Neural progenitor cell (in vitro differentiated cells): ENCODE results near the gene S100A4.

ENCODE experiments used
- EZH2 ChIP-seq: fragments of 200-600 bp; sonication (generic); IDR thresholded peaks from 2 replicates; pipeline ENCODE4 v1.6.1; 2017; ENCODE audit warnings: antibody characterized with exemption, mild to moderate bottlenecking, moderate library complexity
- TF ChIP-seq, protein P1 (sequence below): fragments of 200-600 bp; sonication (generic); IDR thresholded peaks from 2 replicates; pipeline ENCODE4 v1.5.1; 2017; ENCODE audit warnings: antibody characterized with exemption, mild to moderate bottlenecking

DNA sequence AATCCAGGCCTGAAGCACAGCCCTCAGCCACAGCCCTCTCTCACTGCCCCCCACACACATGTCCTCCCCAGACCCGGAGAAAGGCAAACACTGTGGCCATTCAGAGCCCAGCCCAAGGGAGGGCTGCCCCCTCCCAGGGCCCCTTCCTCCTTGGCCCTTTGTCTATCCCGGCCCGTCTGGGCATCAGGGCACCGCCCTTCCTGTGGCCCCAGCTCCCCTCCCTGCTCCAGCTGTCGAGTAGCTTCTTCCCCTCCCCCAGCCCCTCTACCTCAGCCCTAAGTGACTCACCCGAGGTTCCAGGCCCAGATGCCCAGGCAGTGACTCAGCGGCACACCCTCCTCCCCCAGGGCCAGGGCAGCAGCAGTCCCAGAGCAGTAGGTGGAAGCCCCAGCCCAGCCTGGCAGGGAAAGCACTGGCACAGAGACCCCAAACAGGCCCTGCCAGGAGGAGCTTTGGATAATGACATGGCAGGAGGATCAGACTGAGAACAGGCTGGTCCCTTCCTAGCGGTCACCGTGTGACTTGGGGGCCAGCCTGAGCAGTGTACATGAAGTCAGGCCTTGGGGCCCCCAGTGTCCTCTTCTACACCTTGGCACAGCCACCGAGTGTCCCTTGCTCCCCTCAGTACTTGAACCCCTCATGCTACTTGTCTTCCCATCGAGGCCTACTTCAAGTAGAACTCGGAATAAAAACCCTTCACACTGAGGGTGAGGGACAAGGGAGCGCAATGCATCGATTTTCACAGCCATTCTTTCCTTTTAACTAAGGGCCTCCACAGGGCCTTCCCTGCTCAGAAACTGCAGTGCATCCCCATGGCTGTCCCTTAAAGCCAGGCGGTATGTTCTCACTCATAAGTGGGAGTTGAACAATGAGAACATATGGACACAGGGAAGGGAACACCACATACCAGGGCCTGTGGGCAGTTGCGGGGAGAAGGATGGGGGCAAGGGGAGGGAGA lies 21.1 kb upstream of the S100A4 start:
- TF ChIP-seq, protein P1, sequence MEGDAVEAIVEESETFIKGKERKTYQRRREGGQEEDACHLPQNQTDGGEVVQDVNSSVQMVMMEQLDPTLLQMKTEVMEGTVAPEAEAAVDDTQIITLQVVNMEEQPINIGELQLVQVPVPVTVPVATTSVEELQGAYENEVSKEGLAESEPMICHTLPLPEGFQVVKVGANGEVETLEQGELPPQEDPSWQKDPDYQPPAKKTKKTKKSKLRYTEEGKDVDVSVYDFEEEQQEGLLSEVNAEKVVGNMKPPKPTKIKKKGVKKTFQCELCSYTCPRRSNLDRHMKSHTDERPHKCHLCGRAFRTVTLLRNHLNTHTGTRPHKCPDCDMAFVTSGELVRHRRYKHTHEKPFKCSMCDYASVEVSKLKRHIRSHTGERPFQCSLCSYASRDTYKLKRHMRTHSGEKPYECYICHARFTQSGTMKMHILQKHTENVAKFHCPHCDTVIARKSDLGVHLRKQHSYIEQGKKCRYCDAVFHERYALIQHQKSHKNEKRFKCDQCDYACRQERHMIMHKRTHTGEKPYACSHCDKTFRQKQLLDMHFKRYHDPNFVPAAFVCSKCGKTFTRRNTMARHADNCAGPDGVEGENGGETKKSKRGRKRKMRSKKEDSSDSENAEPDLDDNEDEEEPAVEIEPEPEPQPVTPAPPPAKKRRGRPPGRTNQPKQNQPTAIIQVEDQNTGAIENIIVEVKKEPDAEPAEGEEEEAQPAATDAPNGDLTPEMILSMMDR, result no peak
- no peak for TF ChIP-seq EZH2
